HFF-Myc (cell line): ENCODE measurements around the gene PPM1F.

Source experiments
- DNase-seq: peaks from one replicate; pipeline ENCODE4 v3.0.0-alpha.2; 2011; ENCODE audit warnings: low read depth; ENCODE audit errors: extremely low read depth
- H3K4me3 ChIP-seq: replicated peaks from 2 replicates; pipeline ENCODE4 v1.5.1; 2011; ENCODE audit warnings: low read depth, mild to moderate bottlenecking, control low read depth, low read length
- CTCF ChIP-seq: IDR thresholded peaks from 2 replicates; pipeline ENCODE4 v1.5.1; 2012; ENCODE audit warnings: mild to moderate bottlenecking, low read depth, low read length, control low read depth; ENCODE audit errors: missing control alignments

The PPM1F gene

DNA sequence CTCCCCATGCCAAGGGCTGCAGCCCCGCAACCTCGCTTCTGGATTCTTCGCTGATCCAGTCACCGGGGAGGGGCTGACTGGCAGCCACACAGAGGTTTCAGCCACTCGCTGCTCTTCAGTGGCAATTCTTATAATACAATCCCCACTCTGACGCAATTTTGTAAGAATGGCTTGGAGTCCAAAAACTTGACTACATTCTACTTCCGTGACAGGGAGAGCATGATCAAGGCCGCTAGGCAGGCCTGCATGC is 14.9 kb downstream of the PPM1F start:
- TF ChIP-seq CTCF = no peak
- H3K4me3 ChIP-seq = peak overlapping the region; percentile 46
- DNase-seq = no peak

- TF ChIP-seq CTCF = no peak
- no peak for DNase-seq
- H3K4me3 ChIP-seq = peak overlapping the region; percentile 46
Measured at GRCh38 chr22:21937041-21937820, 15.4 kb downstream of the PPM1F start.

DNA sequence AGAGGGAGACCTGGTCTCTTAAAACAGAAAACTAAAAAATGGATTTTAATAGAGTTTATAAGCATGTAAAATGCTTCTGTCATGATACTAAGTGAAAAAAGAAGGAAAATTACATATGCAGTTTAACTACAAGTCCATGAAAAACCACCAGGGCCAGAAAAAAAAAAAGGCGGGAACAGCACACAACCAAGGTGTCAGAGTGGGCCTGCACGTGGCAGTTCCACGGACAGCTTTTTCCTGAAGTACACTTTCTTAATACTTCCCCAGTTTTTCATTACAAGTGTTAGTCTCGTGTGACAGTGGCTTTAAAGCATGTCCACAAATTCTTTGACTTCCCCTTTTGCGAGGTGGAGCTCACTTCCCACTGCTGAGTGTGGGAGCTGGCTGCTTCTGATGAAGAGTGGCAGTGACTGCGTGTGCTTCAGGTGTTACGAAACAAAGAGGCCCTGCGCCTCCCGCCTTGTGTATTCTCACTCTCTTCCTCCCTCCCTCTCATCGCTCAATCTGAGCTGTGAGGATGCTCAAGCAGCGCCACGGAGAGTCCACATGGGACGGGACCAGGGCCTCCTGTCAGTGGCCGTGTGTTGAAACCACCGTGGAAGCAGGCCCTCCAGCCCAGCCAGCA is 16.4 kb downstream of the PPM1F start:
- DNase-seq = no peak
- TF ChIP-seq CTCF = no peak
- H3K4me3 ChIP-seq = no peak overlapping the region

DNA sequence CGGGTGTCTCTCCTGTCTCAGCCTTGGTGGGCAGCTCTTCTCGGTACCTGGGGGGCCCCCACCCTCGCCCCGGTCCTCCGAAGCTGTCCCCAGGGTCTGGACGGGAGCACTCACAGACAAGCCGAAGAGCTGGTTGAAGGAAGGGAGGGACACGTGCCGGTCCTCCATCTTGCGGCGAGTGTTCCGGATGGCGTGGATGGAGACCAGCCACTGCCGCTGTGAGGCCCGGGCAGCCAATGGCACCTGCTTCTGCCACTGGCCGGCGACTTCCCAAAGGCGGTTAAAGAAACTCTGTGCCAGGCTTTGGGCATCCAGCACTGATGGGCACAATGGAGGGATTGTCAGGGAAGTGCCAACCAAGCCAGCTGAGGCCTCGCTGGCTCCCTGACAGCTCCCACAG is 18.7 kb downstream of the PPM1F start:
- H3K4me3 ChIP-seq = no peak overlapping the region
- no peak for TF ChIP-seq CTCF
- no peak for DNase-seq

DNA sequence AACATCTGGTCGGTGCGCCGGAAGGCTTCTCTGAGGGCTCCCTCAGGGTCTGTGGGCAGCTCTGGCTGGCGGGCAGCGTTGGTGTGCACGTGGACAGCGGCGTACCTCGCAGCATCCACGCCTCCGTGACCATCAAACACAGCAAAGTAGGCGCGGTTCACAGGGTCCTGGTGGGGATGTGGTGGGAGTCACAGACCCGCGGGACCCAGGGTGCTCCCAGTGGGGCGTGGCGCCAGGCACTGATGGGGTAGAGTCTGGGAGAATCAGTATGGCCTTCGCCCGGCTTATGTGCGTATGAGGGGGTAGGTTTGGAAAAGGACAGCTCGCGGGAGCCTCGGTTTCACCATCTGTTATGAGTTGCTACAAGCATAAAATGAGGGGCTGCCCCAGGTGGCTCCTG is 19.2 kb downstream of the PPM1F start:
- TF ChIP-seq CTCF = no peak
- H3K4me3 ChIP-seq = no peak overlapping the region
- DNase-seq = no peak

- DNase-seq = no peak
- no peak overlapping the region for H3K4me3 ChIP-seq
- no peak for TF ChIP-seq CTCF
Measured at GRCh38 chr22:21932347-21932746, 20.3 kb downstream of the PPM1F start.

DNA sequence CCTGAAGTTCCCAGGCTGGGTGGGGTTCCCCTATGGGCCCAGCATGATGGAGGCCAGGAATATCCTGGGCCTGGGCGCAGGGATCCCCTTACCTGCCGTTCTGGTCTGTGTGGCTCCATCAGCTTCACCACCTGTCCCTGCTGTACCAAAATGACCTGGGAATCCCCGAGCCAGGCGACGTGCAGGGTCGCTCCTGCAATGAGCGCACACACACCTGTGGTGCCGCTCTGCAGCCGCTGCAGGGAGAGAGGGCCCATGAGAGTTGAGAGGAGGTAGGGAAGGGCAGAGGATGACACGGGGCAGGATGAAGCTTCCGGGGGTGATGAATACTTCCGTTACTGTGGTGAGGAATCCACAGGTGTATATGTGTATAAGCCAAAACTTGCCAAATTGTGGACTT is 21.6 kb downstream of the PPM1F start:
- no peak overlapping the region for H3K4me3 ChIP-seq
- DNase-seq = no peak
- TF ChIP-seq CTCF = no peak
